Measurements from ENCODE around the gene GSG1. TPM values are rescaled to one million over a fixed set of nuclear protein-coding genes. Genes with fewer than 3 reads are reported as not detected.

The GSG1 gene
- total RNA-seq, 4 donors from 2014 or later = not detected

DNA sequence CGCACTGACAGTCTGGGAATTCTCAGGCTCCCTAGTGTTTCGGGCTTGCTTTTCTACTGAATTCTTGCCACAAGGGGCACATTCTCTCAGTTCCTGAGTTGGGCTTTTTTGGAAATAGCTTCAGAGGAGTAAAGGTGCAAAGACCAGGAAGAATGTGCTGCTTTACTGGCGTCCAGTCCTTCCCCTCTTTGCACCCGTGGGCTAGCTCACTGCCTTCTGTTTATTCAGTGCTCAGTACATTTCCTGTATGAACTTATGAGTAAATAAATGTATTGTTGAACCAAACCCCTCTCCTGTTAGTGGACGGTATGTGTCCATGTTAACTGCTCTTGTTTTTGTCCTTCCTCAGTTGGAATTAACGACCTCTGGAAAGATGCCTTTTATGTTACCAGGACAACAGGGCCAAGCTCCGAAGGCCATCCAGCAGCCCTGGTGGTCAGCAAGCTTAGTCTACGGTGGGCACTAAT is 24.0 kb downstream of the GSG1 start:
- TF ChIP-seq CTCF (IDR thresholded peaks at IDR 0.05; ENCODE audit: low read depth) = no peak

DNA sequence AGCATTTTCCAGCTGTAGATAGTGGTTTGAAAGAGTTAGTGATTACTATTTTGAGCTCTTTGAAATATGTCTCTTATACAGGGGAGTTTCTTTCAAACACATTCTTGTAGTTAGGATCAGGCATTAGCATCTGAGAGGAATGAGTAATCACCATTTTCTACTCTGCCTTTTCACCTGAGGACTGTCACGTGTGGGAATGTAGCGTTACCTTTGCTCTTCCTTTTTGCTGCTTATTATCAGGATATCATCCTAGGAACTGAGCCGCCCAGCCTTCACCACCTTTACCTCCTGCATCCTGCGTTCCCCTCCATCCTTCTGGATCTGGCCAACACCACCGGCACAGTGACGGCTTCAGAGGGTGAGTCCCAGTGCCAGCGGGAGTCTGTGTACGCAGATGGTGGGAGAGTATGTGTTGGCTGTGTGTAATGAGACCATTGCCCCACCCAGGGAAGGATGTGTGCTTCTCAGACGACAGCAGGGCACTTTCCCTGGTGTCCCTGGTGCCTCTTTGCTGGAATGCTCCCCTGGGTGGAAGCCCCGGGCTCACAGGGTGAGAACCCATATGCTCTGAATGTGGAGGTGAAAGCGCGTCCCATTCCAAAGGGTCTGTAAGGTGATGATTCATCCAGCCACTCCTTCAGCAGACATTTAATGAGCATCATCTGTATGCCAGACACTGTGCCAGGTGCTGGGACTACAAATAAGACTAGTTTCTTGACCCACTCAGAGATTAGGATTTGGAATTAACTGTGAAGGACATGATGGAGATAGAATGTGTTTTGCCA is 27.5 kb downstream of the GSG1 start:
- TF ChIP-seq CTCF (IDR thresholded peaks at IDR 0.05; ENCODE audit: low read depth) = no peak

- TF ChIP-seq CTCF (IDR thresholded peaks at IDR 0.05; ENCODE audit: low read depth) = no peak
These were observed 28.4 kb downstream of the GSG1 start for GRCh38 chr12:13075118-13075480.

- no peak for TF ChIP-seq CTCF (IDR thresholded peaks at IDR 0.05; ENCODE audit: low read depth)
These were observed 28.9 kb downstream of the GSG1 start for GRCh38 chr12:13074396-13075117.

DNA sequence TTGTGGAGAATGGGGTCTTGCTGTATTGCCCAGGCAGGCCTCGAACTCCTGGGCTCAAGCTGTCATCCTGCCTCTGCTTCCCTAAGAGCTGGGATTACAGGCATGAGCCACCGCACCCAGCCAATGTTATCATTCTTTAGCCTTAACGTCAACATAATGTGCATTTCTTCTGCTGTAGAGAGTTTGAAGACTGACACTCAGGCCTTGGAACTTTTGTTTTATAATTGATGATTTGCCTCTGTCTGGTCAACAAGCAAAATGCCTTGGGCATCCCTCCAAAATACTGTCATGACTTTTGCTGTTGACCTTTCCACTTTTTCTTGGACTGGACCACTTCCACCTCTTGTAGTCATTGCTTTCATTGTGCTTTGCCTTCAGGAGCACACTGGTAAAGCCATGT is 30.3 kb downstream of the GSG1 start:
- no peak for TF ChIP-seq CTCF (IDR thresholded peaks at IDR 0.05; ENCODE audit: low read depth)

DNA sequence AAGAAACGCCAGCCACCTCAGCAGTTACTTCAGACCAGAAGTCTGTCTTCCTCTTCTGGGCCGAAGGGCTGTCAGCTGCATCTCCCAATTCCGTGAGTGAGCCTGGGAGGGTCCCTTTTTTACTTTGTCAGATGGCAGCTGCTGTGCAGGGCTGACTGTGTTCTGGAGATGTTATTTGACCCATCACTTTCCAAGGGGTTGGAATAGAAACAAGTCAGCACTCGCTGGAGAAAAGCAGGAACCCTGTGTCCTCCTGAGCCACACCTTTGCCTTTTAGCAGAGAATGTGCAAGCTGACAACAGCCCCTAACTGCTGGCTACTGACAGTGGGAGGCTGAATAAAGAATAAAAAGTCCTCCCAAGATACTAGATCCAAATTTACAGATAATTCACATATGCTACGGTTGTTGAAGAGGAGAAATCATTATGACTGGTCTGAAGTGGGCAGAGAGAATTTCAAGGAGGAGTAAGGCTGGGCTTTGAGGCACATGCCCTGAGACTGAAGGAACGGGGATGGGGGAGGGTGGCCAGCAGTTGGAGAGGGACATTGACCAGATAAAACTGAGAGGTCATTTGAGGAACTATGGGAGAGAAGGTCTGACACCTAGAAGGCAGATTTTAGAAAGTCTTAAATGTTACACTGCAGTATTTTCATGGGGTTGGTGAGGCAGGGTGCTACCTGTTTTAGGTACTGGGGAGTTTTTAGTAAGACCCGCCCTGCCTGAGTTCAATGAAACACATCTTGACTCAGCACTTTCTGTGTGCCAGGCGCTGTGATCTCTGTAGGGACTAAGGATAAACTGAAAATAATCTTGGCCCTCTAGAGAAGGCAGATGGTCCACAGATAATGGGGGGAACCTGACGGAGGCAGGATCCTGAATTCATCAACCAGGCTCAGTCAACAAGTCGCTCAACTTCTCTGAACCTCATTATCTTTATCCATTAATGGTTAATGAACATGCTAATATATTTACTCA is 31.9 kb downstream of the GSG1 start:
- no peak for TF ChIP-seq CTCF (IDR thresholded peaks at IDR 0.05; ENCODE audit: low read depth)

All from subcutaneous adipose tissue (tissue), 4 donors.